NAMALWA (cell line): Measurements from ENCODE around the gene PLIN4.

ENCODE experiments used
- DNase-seq: peaks from one replicate; pipeline ENCODE4 v3.0.0-alpha.2; 2015; ENCODE audit warnings: low spot score

PLIN4 gene

GRCh38 chr19:4454747-4455718 lies 63.3 kb downstream of the PLIN4 start:
- no peak for DNase-seq

- DNase-seq, result no peak
Observed at GRCh38 chr19:4453232-4454179, 64.8 kb downstream of the PLIN4 start.

GRCh38 chr19:4452230-4452990 lies 65.9 kb downstream of the PLIN4 start:
- DNase-seq, result no peak
